Measurements from ENCODE around the gene SYT6. TPM values are rescaled to one million over a fixed set of nuclear protein-coding genes. Genes with fewer than 3 reads are reported as not detected.

The SYT6 gene
- total RNA-seq, 1 donor from 2014 or later = not detected

GRCh38 chr1:114094675-114095074 lies 59.0 kb downstream of the SYT6 start:
- no peak for DNase-seq (ENCODE audit: extremely low read depth, low read depth, low spot score)

- DNase-seq (ENCODE audit: extremely low read depth, low read depth, low spot score) = no peak
Observed at GRCh38 chr1:114094363-114094634, 59.4 kb downstream of the SYT6 start.

- no peak for DNase-seq (ENCODE audit: extremely low read depth, low read depth, low spot score)
Observed at GRCh38 chr1:114093624-114094362, 59.9 kb downstream of the SYT6 start.

- DNase-seq (ENCODE audit: extremely low read depth, low read depth, low spot score) = no peak
Observed at GRCh38 chr1:114092186-114093062, 61.2 kb downstream of the SYT6 start.

GRCh38 chr1:114091711-114092110 lies 62.0 kb downstream of the SYT6 start:
- no peak for DNase-seq (ENCODE audit: extremely low read depth, low read depth, low spot score)

- DNase-seq (ENCODE audit: extremely low read depth, low read depth, low spot score) = no peak
Observed at GRCh38 chr1:114090738-114091505, 62.7 kb downstream of the SYT6 start.

- DNase-seq (ENCODE audit: extremely low read depth, low read depth, low spot score) = no peak
Observed at GRCh38 chr1:114089502-114090138, 64.0 kb downstream of the SYT6 start.

GRCh38 chr1:114088392-114089299 lies 65.0 kb downstream of the SYT6 start:
- DNase-seq (ENCODE audit: extremely low read depth, low read depth, low spot score) = no peak

GRCh38 chr1:114087495-114087894 lies 66.2 kb downstream of the SYT6 start:
- DNase-seq (ENCODE audit: extremely low read depth, low read depth, low spot score) = no peak

GRCh38 chr1:114086601-114087368 lies 66.9 kb downstream of the SYT6 start:
- DNase-seq (ENCODE audit: extremely low read depth, low read depth, low spot score) = no peak

- DNase-seq (ENCODE audit: extremely low read depth, low read depth, low spot score) = no peak
Observed at GRCh38 chr1:114082867-114083585, 70.6 kb downstream of the SYT6 start.

- DNase-seq (ENCODE audit: extremely low read depth, low read depth, low spot score) = no peak
Observed at GRCh38 chr1:114082304-114082630, 71.4 kb downstream of the SYT6 start.

- no peak for DNase-seq (ENCODE audit: extremely low read depth, low read depth, low spot score)
Observed at GRCh38 chr1:114081437-114082303, 72.0 kb downstream of the SYT6 start.

GRCh38 chr1:114080511-114081436 lies 72.9 kb downstream of the SYT6 start:
- DNase-seq (ENCODE audit: extremely low read depth, low read depth, low spot score) = no peak

- no peak for DNase-seq (ENCODE audit: extremely low read depth, low read depth, low spot score)
Observed at GRCh38 chr1:114079596-114080190, 74.0 kb downstream of the SYT6 start.

- no peak for DNase-seq (ENCODE audit: extremely low read depth, low read depth, low spot score)
Observed at GRCh38 chr1:114078116-114078515, 75.6 kb downstream of the SYT6 start.
